KMS-11 (cell line): Measurements from ENCODE around the gene SBSN.

Experiments used
- H2AFZ ChIP-seq: fragments of 200-600 bp; sonication (generic); 2 replicates; pipeline ENCODE4 v1.6.1; 2016; ENCODE audit warnings: antibody characterized with exemption, mixed run types, low read depth
- H3K27ac ChIP-seq: fragments of 200-600 bp; sonication (generic); 2 replicates; pipeline ENCODE4 v1.6.1; 2016; ENCODE audit warnings: mild to moderate bottlenecking, mixed run types
- H3K27me3 ChIP-seq: fragments of 200-600 bp; sonication (generic); 2 replicates; pipeline ENCODE4 v1.6.1; 2017; ENCODE audit warnings: mild to moderate bottlenecking, low read depth, mixed run types, moderate library complexity; ENCODE audit not compliant: insufficient read depth
- H3K36me3 ChIP-seq: fragments of 200-600 bp; sonication (generic); 2 replicates; pipeline ENCODE4 v1.6.1; 2017; ENCODE audit warnings: mild to moderate bottlenecking, mixed run types; ENCODE audit not compliant: insufficient read depth
- H3K4me1 ChIP-seq: fragments of 200-600 bp; sonication (generic); 2 replicates; pipeline ENCODE4 v1.6.1; 2016; ENCODE audit warnings: mild to moderate bottlenecking, low read depth, mixed run types; ENCODE audit not compliant: poor library complexity, severe bottlenecking
- H3K4me2 ChIP-seq: fragments of 200-600 bp; sonication (generic); 2 replicates; pipeline ENCODE4 v1.7.0; 2016; ENCODE audit warnings: mild to moderate bottlenecking, mixed run types
- H3K4me3 ChIP-seq: fragments of 200-600 bp; sonication (generic); IDR thresholded peaks from 2 replicates; pipeline ENCODE4 v1.6.1; 2017; ENCODE audit warnings: low read depth, low read length, mixed read lengths; ENCODE audit not compliant: insufficient read depth
- H3K79me2 ChIP-seq: fragments of 200-600 bp; sonication (generic); 2 replicates; pipeline ENCODE4 v1.6.1; 2016; ENCODE audit warnings: low read depth, mixed run types; ENCODE audit not compliant: insufficient read depth
- H3K9ac ChIP-seq: fragments of 200-600 bp; sonication (generic); 2 replicates; pipeline ENCODE4 v1.6.1; 2016; ENCODE audit warnings: mild to moderate bottlenecking, mixed run types
- H4K20me1 ChIP-seq: fragments of 200-600 bp; sonication (generic); 2 replicates; pipeline ENCODE4 v1.6.1; 2016; ENCODE audit warnings: mild to moderate bottlenecking, mixed run types; ENCODE audit not compliant: insufficient read depth
- CTCF ChIP-seq: fragments of 200-600 bp; sonication (generic); conservative IDR thresholded peaks from 2 replicates; pipeline ENCODE4 v1.6.1; 2017; ENCODE audit warnings: low read depth, mild to moderate bottlenecking, antibody characterized with exemption, low read length, moderate library complexity, mixed read lengths

The SBSN gene

GRCh38 chr19:35561436-35561835 is 33.3 kb upstream of the SBSN start:
- H3K4me1 ChIP-seq = no peaks in the 10 kb centered on the region
- H3K27ac ChIP-seq = no peak overlapping the region
- no peak overlapping the region for H3K4me3 ChIP-seq
- no peak overlapping the region for H3K9ac ChIP-seq
- H3K27me3 ChIP-seq = peaks cover 60% of the 10 kb centered on the region
- no peaks in the 10 kb centered on the region for H3K79me2 ChIP-seq
- H2AFZ ChIP-seq = no peak overlapping the region
- H3K4me2 ChIP-seq = no peak overlapping the region
- no peak for TF ChIP-seq CTCF
- no peaks in the 10 kb centered on the region for H3K36me3 ChIP-seq
- no peaks in the 10 kb centered on the region for H4K20me1 ChIP-seq

GRCh38 chr19:35560677-35561076 is 32.6 kb upstream of the SBSN start:
- Histone ChIP-seq H3K27ac (no peak overlapping the region), H3K4me3 (no peak overlapping the region), H3K4me2 (no peak overlapping the region), H3K79me2 (no peaks in the 10 kb centered on the region), H4K20me1 (no peaks in the 10 kb centered on the region), H3K36me3 (no peaks in the 10 kb centered on the region), H2AFZ (no peak overlapping the region), H3K4me1 (no peaks in the 10 kb centered on the region), H3K9ac (no peak overlapping the region), H3K27me3 (peaks cover 56% of the 10 kb centered on the region)
- TF ChIP-seq CTCF = no peak

- Histone ChIP-seq H4K20me1 (no peaks in the 10 kb centered on the region), H3K4me3 (no peak overlapping the region), H2AFZ (no peak overlapping the region), H3K4me1 (no peaks in the 10 kb centered on the region), H3K27me3 (peaks cover 53% of the 10 kb centered on the region), H3K79me2 (no peaks in the 10 kb centered on the region), H3K9ac (no peak overlapping the region), H3K4me2 (no peak overlapping the region), H3K27ac (no peak overlapping the region), H3K36me3 (no peaks in the 10 kb centered on the region)
- no peak for TF ChIP-seq CTCF
Measured at GRCh38 chr19:35560271-35560670, 32.2 kb upstream of the SBSN start.

GRCh38 chr19:35559781-35560180 is 31.7 kb upstream of the SBSN start:
- Histone ChIP-seq H3K4me2 (no peak overlapping the region), H4K20me1 (no peaks in the 10 kb centered on the region), H3K36me3 (no peaks in the 10 kb centered on the region), H3K9ac (no peak overlapping the region), H3K27me3 (peaks cover 52% of the 10 kb centered on the region), H3K4me3 (no peak overlapping the region), H3K27ac (no peak overlapping the region), H3K4me1 (no peaks in the 10 kb centered on the region), H2AFZ (no peak overlapping the region), H3K79me2 (no peaks in the 10 kb centered on the region)
- TF ChIP-seq CTCF = no peak

GRCh38 chr19:35559281-35559659 is 31.2 kb upstream of the SBSN start:
- Histone ChIP-seq H3K4me3 (no peak overlapping the region), H3K4me1 (no peaks in the 10 kb centered on the region), H4K20me1 (no peaks in the 10 kb centered on the region), H3K27me3 (peaks cover 56% of the 10 kb centered on the region), H3K4me2 (no peak overlapping the region), H3K9ac (no peak overlapping the region), H2AFZ (no peak overlapping the region), H3K36me3 (no peaks in the 10 kb centered on the region), H3K79me2 (no peaks in the 10 kb centered on the region), H3K27ac (no peak overlapping the region)
- no peak for TF ChIP-seq CTCF
